ENCODE measurements around the gene CILP.
"Not testable (repeated sequence)": the region's sequence is repeated elsewhere in the genome, so short reads cannot be mapped to it uniquely, and the experiment has no call there.

CILP gene

DNA sequence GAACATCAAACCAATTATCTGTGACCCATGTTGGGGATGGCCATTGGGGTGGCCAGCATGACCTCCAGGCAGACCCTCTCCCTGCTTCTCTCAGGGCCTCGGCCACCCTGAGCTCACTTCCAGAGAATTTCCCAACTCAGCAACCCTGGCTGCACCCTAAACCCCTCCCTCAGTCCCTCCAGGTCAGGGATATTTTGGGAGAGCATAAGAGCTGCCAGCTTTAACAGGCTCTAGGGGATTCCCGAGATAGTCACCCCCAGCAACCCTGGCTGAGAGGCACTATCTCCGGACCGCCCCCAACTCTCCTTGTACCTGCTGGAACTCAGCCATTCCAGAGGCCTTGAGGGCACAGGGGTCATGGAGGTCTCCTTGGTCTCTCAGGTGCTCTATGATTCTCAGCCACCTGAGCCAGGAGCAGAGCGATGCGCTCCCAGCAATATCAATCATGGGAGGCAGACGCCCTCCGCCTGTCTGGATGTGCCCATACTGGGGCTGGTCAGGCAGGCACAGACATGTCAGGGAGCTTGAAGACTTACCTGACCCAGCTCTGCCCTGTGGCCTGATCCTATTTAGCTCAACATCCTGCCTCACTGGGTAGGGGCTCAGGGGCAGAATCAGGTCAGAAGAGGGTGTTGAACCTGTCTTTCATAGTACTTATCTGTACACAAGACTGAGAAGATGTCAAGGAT, 34.9 kb upstream of the CILP start:
- Mint-ChIP-seq H3K36me3 (ENCODE audit: low read depth) (peaks cover 20% of the 10 kb centered on the region), H3K4me1 (peaks cover 60% of the 10 kb centered on the region), H3K4me3 (peak overlapping the region in 2 of 3 experiments; percentile 9 to 12), H3K9me3 (no peaks in the 10 kb centered on the region), H3K27me3 (ENCODE audit: low read depth) (no peaks in the 10 kb centered on the region), H3K27ac (peak overlapping the region; percentile 92 to 99 (median 99))
- TF ChIP-seq, protein P1, sequence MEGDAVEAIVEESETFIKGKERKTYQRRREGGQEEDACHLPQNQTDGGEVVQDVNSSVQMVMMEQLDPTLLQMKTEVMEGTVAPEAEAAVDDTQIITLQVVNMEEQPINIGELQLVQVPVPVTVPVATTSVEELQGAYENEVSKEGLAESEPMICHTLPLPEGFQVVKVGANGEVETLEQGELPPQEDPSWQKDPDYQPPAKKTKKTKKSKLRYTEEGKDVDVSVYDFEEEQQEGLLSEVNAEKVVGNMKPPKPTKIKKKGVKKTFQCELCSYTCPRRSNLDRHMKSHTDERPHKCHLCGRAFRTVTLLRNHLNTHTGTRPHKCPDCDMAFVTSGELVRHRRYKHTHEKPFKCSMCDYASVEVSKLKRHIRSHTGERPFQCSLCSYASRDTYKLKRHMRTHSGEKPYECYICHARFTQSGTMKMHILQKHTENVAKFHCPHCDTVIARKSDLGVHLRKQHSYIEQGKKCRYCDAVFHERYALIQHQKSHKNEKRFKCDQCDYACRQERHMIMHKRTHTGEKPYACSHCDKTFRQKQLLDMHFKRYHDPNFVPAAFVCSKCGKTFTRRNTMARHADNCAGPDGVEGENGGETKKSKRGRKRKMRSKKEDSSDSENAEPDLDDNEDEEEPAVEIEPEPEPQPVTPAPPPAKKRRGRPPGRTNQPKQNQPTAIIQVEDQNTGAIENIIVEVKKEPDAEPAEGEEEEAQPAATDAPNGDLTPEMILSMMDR (IDR thresholded peaks at IDR 0.05; ENCODE audit: unreplicated experiment in 3 of 3): no peak

- Mint-ChIP-seq H3K4me3 (peak overlapping the region in 2 of 3 experiments; percentile 9 to 21), H3K4me1 (peaks cover 56% of the 10 kb centered on the region), H3K9me3 (no peaks in the 10 kb centered on the region), H3K27me3 (ENCODE audit: low read depth) (no peaks in the 10 kb centered on the region), H3K27ac (peak overlapping the region; percentile 92 to 99 (median 99)), H3K36me3 (ENCODE audit: low read depth) (peaks cover 20% of the 10 kb centered on the region)
- TF ChIP-seq, protein P1 (IDR thresholded peaks at IDR 0.05; ENCODE audit: unreplicated experiment in 3 of 3): no peak
Measured at GRCh38 chr15:65245096-65245856, 34.0 kb upstream of the CILP start.

DNA sequence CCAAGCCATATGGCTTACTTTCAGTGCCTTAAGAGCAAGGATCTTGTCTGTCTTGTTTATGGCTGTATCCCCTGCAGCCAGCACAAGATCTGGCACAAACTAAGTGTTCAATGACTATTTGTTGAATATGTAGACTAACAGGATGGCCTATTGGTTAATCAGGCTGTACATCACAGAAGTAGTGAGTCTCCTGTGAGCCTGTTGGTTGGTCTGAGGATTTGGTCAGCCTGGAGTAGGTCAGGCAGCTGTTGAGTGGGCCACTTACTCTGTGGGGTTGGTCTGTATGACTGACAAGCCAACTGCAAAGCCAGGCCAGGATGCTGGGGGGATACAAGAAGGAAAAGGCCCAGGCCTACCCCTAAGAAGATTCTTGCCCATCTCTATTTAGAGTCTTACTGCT, 33.4 kb upstream of the CILP start:
- Mint-ChIP-seq H3K27ac (peak overlapping the region; percentile 92 to 99 (median 99)), H3K27me3 (ENCODE audit: low read depth) (no peaks in the 10 kb centered on the region), H3K4me3 (no peak overlapping the region), H3K9me3 (no peaks in the 10 kb centered on the region), H3K4me1 (peaks cover 53% of the 10 kb centered on the region), H3K36me3 (ENCODE audit: low read depth) (peaks cover 20% of the 10 kb centered on the region)
- TF ChIP-seq, protein P1 (IDR thresholded peaks at IDR 0.05; ENCODE audit: unreplicated experiment in 3 of 3): no peak

DNA sequence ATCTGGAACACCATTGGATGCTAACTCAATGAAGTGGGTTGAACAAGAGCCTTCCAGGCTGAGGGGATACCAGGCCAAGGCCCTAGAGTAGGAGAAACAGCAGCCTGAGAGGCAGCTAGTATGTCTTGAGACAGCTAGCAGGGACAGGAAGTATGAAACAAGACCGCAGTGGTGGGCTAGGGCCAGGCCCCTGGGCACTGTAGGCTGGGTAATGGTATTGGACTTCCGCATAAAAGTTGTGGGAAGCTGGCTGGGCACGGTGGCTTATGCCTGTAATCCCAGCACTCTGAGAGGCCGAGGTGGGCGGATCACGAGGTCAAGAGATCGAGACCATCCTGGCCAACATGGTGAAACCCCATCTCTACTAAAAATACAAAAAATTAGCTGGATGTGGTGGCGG, 25.2 kb upstream of the CILP start:
- H3K36me3 Mint-ChIP-seq (ENCODE audit: low read depth); H3K9me3 Mint-ChIP-seq; H3K27me3 Mint-ChIP-seq (ENCODE audit: low read depth); H3K4me3 Mint-ChIP-seq: not testable (repeated sequence)
- H3K27ac Mint-ChIP-seq: peak overlapping the region in 2 of 3 experiments; percentile 7 to 14
- peaks cover 22% of the 10 kb centered on the region for H3K4me1 Mint-ChIP-seq

DNA sequence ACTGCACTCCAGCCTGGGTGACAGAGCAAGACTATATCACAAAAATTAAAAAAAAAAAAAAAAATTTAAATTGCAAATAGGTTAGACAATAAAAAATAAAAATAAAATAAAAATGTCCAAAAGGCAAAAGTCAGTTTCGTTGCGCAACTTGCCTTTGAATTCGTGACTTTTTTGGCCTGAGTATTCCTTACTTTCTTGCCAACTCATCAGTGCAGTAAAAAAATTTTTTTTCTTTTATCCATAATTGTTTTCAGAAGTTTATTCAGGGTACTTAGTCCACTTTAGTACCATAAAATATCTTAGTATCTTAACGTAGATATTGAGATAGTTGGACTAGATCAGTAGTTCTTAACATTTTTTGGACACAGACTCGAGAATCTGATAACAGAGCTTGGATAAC, 22.4 kb upstream of the CILP start:
- Mint-ChIP-seq H3K9me3 (no peaks in the 10 kb centered on the region), H3K27me3 (ENCODE audit: low read depth) (no peaks in the 10 kb centered on the region), H3K4me3 (no peak overlapping the region), H3K36me3 (ENCODE audit: low read depth) (no peaks in the 10 kb centered on the region), H3K4me1 (peaks cover 22% of the 10 kb centered on the region), H3K27ac (peak overlapping the region in 1 of 3 experiments; percentile 74)
- TF ChIP-seq, protein P1 (IDR thresholded peaks at IDR 0.05; ENCODE audit: unreplicated experiment in 3 of 3): no peak

DNA sequence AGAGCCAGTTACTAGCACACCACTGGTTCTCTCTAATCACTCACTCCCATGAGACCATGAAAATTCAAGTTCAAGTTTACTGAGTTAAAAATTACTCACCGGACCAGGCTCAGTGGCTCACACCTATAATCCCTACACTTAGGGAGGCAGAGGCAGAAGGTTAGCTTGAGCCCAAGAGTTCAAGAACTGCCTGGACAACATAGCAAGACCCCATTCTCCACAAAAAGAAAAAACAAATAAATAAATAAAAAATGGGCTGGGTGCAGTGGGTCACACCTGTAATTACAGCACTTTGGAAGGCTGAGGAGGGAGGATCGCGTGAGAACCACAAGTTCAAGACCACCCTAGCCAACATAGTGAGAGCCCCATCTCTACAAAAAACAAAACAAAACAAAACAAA, 21.2 kb upstream of the CILP start:
- Mint-ChIP-seq H3K27ac (peak overlapping the region in 1 of 3 experiments; percentile 15), H3K4me1 (peaks cover 14% of the 10 kb centered on the region), H3K36me3 (ENCODE audit: low read depth) (no peaks in the 10 kb centered on the region), H3K4me3 (no peak overlapping the region), H3K9me3 (no peaks in the 10 kb centered on the region), H3K27me3 (ENCODE audit: low read depth) (no peaks in the 10 kb centered on the region)
- TF ChIP-seq, protein P1 (IDR thresholded peaks at IDR 0.05; ENCODE audit: unreplicated experiment in 3 of 3): no peak

Measured in nephron (organoid).